IMR-90 (cell line): ENCODE measurements around the gene MIEF2. TPM values are rescaled to one million over a fixed set of nuclear protein-coding genes. Genes with fewer than 3 reads are reported as not detected.

Source experiments
- ATAC-seq: fragments of 200-7000 bp; cut with Tn5 transposase; 2 replicates; pipeline ENCODE4 v1.9.1; 2020; ENCODE audit warnings: low read depth, mild to moderate bottlenecking, moderate library complexity
- BruUV-seq: library from RNA; stranded (reverse); fragments of 400-500 nt; replicated peaks from 2 replicates; lab custom pipeline; 2021; lab: Mats Ljungman, UMichigan
- CTCF ChIA-PET: fragments of 300-600 bp; formaldehyde crosslinking; extraction: SDS; loops from one replicate; lab custom pipeline; 2021; ENCODE audit warnings: antibody characterized with exemption; lab: Yijun Ruan, JAX
- POLR2A ChIA-PET: fragments of 300-600 bp; sonication (Branson Sonifier 250); formaldehyde crosslinking; loops from one replicate; lab custom pipeline; 2022; ENCODE audit warnings: antibody characterized with exemption; ENCODE audit not compliant: unreplicated experiment; lab: Charles Lee
- DNase-seq: peaks from one replicate; pipeline ENCODE4 v3.0.0; 2013
- H2AFZ ChIP-seq: replicated peaks from 2 replicates; pipeline ENCODE3; 2013; ENCODE audit warnings: low read length, mild to moderate bottlenecking; ENCODE audit not compliant: poor library complexity
- H2AK5ac ChIP-seq: 2 replicates; pipeline ENCODE4 v1.6.1; 2013; ENCODE audit warnings: low read depth, low read length, inconsistent platforms
- H2AK9ac ChIP-seq: replicated peaks from 2 replicates; pipeline ENCODE3; 2013; ENCODE audit warnings: mild to moderate bottlenecking, low read depth, low read length, moderate library complexity; ENCODE audit not compliant: poor library complexity
- H2BK120ac ChIP-seq: 2 replicates; pipeline ENCODE4 v1.6.1; 2013; ENCODE audit warnings: low read depth, low read length, inconsistent platforms
- H2BK15ac ChIP-seq: 3 replicates; pipeline ENCODE4 v1.6.1; 2013; ENCODE audit warnings: low read depth, low read length, inconsistent platforms
- H2BK20ac ChIP-seq: 2 replicates; pipeline ENCODE4 v1.6.1; 2013; ENCODE audit warnings: low read depth, mild to moderate bottlenecking, inconsistent platforms, low read length, moderate library complexity
- H2BK5ac ChIP-seq: 2 replicates; pipeline ENCODE4 v1.6.1; 2013; ENCODE audit warnings: mild to moderate bottlenecking, low read depth, low read length, inconsistent platforms; ENCODE audit not compliant: poor library complexity, severe bottlenecking
- H3K14ac ChIP-seq: replicated peaks from 2 replicates; pipeline ENCODE4 v1.6.1; 2013; ENCODE audit warnings: low read depth, low read length, inconsistent platforms
- H3K18ac ChIP-seq: 2 replicates; pipeline ENCODE4 v1.6.1; 2013; ENCODE audit warnings: low read depth, low read length, control low read depth
- H3K23ac ChIP-seq: 2 replicates; pipeline ENCODE4 v1.6.1; 2013; ENCODE audit warnings: low read depth, low read length, inconsistent platforms
- H3K27ac ChIP-seq: 2 replicates; pipeline ENCODE4 v1.5.1; 2013; ENCODE audit warnings: mild to moderate bottlenecking, control low read depth, low read length; ENCODE audit not compliant: insufficient read depth
- H3K27me3 ChIP-seq: 2 replicates; pipeline ENCODE4 v1.6.1; 2013; ENCODE audit warnings: low read length; ENCODE audit not compliant: control insufficient read depth, insufficient read depth
- H3K36me3 ChIP-seq: 2 replicates; pipeline ENCODE4 v1.6.1; 2013; ENCODE audit warnings: low read length, mixed read lengths; ENCODE audit not compliant: control insufficient read depth, insufficient read depth
- H3K4ac ChIP-seq: 2 replicates; pipeline ENCODE4 v1.6.1; 2013; ENCODE audit warnings: low read depth, low read length, inconsistent platforms
- H3K4me1 ChIP-seq: 2 replicates; pipeline ENCODE4 v1.6.1; 2013; ENCODE audit warnings: low read length, mixed read lengths; ENCODE audit not compliant: control insufficient read depth, insufficient read depth
- H3K4me2 ChIP-seq: 2 replicates; pipeline ENCODE4 v1.6.1; 2013; ENCODE audit warnings: low read depth, mild to moderate bottlenecking, control low read depth, low read length, moderate library complexity
- H3K4me3 ChIP-seq: 2 replicates; pipeline ENCODE4 v1.5.1; 2013; ENCODE audit warnings: low read depth, mild to moderate bottlenecking, control low read depth, low read length, moderate library complexity; ENCODE audit not compliant: insufficient read depth
- H3K56ac ChIP-seq: 2 replicates; pipeline ENCODE4 v1.6.1; 2013; ENCODE audit warnings: low read length, inconsistent platforms; ENCODE audit not compliant: insufficient read depth; ENCODE audit errors: extremely low read depth
- H3K79me1 ChIP-seq, 2 experiments: 2 replicates each; pipeline ENCODE4 v1.6.1; 2013; ENCODE audit warnings: low read length in 2 of 2, inconsistent platforms in 1 of 2, low read depth in 1 of 2
- H3K9ac ChIP-seq: 2 replicates; pipeline ENCODE4 v1.6.1; 2013; ENCODE audit warnings: low read depth, low read length, control low read depth
- H3K9me1 ChIP-seq: 2 replicates; pipeline ENCODE4 v1.6.1; 2013; ENCODE audit warnings: low read length, inconsistent platforms; ENCODE audit not compliant: insufficient read depth
- H3K9me3 ChIP-seq: 2 replicates; pipeline ENCODE4 v1.6.1; 2013; ENCODE audit warnings: low read length; ENCODE audit not compliant: control insufficient read depth, insufficient read depth
- H4K20me1 ChIP-seq: 2 replicates; pipeline ENCODE4 v1.6.1; 2013; ENCODE audit warnings: low read length, inconsistent platforms; ENCODE audit not compliant: insufficient read depth
- H4K5ac ChIP-seq: 2 replicates; pipeline ENCODE4 v1.6.1; 2013; ENCODE audit warnings: mild to moderate bottlenecking, low read depth, low read length, control low read depth
- H4K8ac ChIP-seq, 2 experiments: 2 replicates each; pipeline ENCODE4 v1.6.1; 2013; ENCODE audit warnings: low read depth in 2 of 2, low read length in 2 of 2, control low read depth in 1 of 2, inconsistent platforms in 1 of 2
- H4K91ac ChIP-seq: 2 replicates; pipeline ENCODE4 v1.6.1; 2013; ENCODE audit warnings: low read depth, low read length, inconsistent platforms; ENCODE audit not compliant: insufficient read depth
- BHLHE40 ChIP-seq: fragments of 150-350 bp; IDR thresholded peaks from 2 replicates; pipeline ENCODE4 v1.6.1; 2016; ENCODE audit warnings: mild to moderate bottlenecking, low read depth, low read length
- CEBPB ChIP-seq: IDR thresholded peaks from 2 replicates; pipeline ENCODE4 v1.6.1; 2012; ENCODE audit warnings: low read depth, low read length, improper control_type of control experiment
- CTCF ChIP-seq: conservative IDR thresholded peaks from 2 replicates; pipeline ENCODE4 v1.5.1; 2012; ENCODE audit warnings: mild to moderate bottlenecking, low read depth, low read length, improper control_type of control experiment
- MAFK ChIP-seq: IDR thresholded peaks from 2 replicates; pipeline ENCODE4 v1.6.1; 2012; ENCODE audit warnings: low read depth, low read length, improper control_type of control experiment
- POLR2A ChIP-seq: IDR thresholded peaks from 2 replicates; pipeline ENCODE4 v1.6.1; 2012; ENCODE audit warnings: mild to moderate bottlenecking, low read depth, low read length
- RCOR1 ChIP-seq: IDR thresholded peaks from 2 replicates; pipeline ENCODE4 v1.6.1; 2012; ENCODE audit warnings: mild to moderate bottlenecking, low read length, improper control_type of control experiment; ENCODE audit not compliant: insufficient replicate concordance
- whole genome bisulfite sequencing, 2 experiments: methylation state at CpG; one replicate each; pipeline versions ENCODE4 v1.1.5 to v1.1.7; 2013; ENCODE audit warnings: missing lambda C conversion rate in 2 of 2; ENCODE audit not compliant: insufficient read length in 1 of 2; ENCODE audit errors: extremely low coverage in 2 of 2; 5-methylcytosine and 5-hydroxymethylcytosine counted together
- dilution Hi-C: fragments of 300-500 bp; cut with HindIII; formaldehyde crosslinking; loops from one replicate; pipeline ENCODE4 v1.14.3; 2018; ENCODE audit warnings: low sequenced_read_pairs; ENCODE audit not compliant: unreplicated experiment
- in situ Hi-C: fragments of 300-500 bp; cut with MboI; formaldehyde crosslinking; loops from 3 replicates; pipeline ENCODE4 v1.14.3; 2019; ENCODE audit warnings: low sequenced_read_pairs, inconsistent platforms, mixed read lengths
- intact Hi-C: fragments of 100-400 bp; cut with micrococcal nuclease; formaldehyde crosslinking; loops from 2 replicates; pipeline ENCODE4 v1.10.0; 2022
- polyA plus RNA-seq, 3 experiments: library from polyadenylated mRNA; depleted of rRNA; stranded (reverse); fragments of >200 nt; gene quantifications; 2 replicates each; pipeline ENCODE4 v1.2.3, GENCODE V29; 2012; ENCODE audit warnings: low replicate concordance in 1 of 3
- total RNA-seq: library from RNA; depleted of rRNA; stranded (reverse); fragments of >200 nt; gene quantifications from 2 replicates; pipeline ENCODE4 v1.2.3, GENCODE V29; 2012

MIEF2 gene
- total and polyA plus RNA-seq, 2 of the 4 experiments (the other 2 are of a cell fraction) = 9.1 to 26.6 TPM

- BruUV-seq = no TSS peak
- H2BK120ac ChIP-seq = no peak overlapping the region
- H3K4ac ChIP-seq = no peak overlapping the region
- no peak overlapping the region for H3K18ac ChIP-seq
- H3K4me1 ChIP-seq = no peaks in the 10 kb centered on the region
- peaks cover 83% of the 10 kb centered on the region for H3K36me3 ChIP-seq
- no peak overlapping the region for H3K23ac ChIP-seq
- no peak overlapping the region for H3K4me3 ChIP-seq
- H2BK5ac ChIP-seq = no peak overlapping the region
- H2BK15ac ChIP-seq = no peak overlapping the region
- peak overlapping the region; percentile 41 for H2AFZ ChIP-seq
- no peak overlapping the region for H4K91ac ChIP-seq
- WGBS, 2 experiments = 92% methylated on average over 25 of the region's 30 CpGs; no CpG with 5 or more reads in 1 of the 2 experiments
- ChIA-PET CTCF (no interaction called here), POLR2A (no interaction called here)
- TF ChIP-seq CTCF (no peak), BHLHE40 (no peak), RCOR1 (no peak), MAFK (no peak), CEBPB (no peak), POLR2A (no peak)
- DNase-seq = no peak
- H2BK20ac ChIP-seq = no peak overlapping the region
- H3K9ac ChIP-seq = no peak overlapping the region
- no peak overlapping the region for H2AK5ac ChIP-seq
- dilution Hi-C loops = no loop called here
- no peak overlapping the region for H3K4me2 ChIP-seq
- H4K5ac ChIP-seq = no peak overlapping the region
- ATAC-seq = no peak
- H3K56ac ChIP-seq = no peak overlapping the region
- peak overlapping the region; percentile 52 for H2AK9ac ChIP-seq
- H3K9me3 ChIP-seq = no peaks in the 10 kb centered on the region
- H3K9me1 ChIP-seq = peaks cover 3% of the 10 kb centered on the region
- in situ Hi-C loops = no loop called here
- no peak overlapping the region for H4K8ac ChIP-seq
- H4K20me1 ChIP-seq = peaks cover 35% of the 10 kb centered on the region
- H3K27ac ChIP-seq = no peak overlapping the region
- H3K79me1 ChIP-seq = peaks cover 3 to 26% of the 10 kb centered on the region in 2 experiments; a peak in 2 of 4 replicates
- H3K14ac ChIP-seq = no peak overlapping the region
- intact Hi-C loops = no loop called here
- H3K27me3 ChIP-seq = no peaks in the 10 kb centered on the region
Observed at GRCh38 chr17:18247613-18248001, 12.9 kb upstream of the MIEF2 start.
